A549 (cell line): ENCODE data around the gene TMEM117. TPM values are rescaled to one million over a fixed set of nuclear protein-coding genes. Genes with fewer than 3 reads are reported as not detected.

Source experiments
- ATAC-seq, 2 experiments: fragments of 200-7000 bp in 1 of 2; fragments of >200 bp in 1 of 2; cut with Nextera tagmentation in 1 of 2; cut with Tn5 transposase in 1 of 2; 3 replicates each; pipeline versions ENCODE4 v1.8.0 to v1.9.1; 2018 to 2020; ENCODE audit warnings: mild to moderate bottlenecking in 1 of 2, moderate library complexity in 1 of 2
- CTCF ChIA-PET: fragments of 300-600 bp; sonication (Branson Sonifier 250); formaldehyde crosslinking; extraction: SDS; loops from one replicate; lab custom pipeline; 2021; ENCODE audit warnings: antibody characterized with exemption, inconsistent platforms; lab: Yijun Ruan, JAX
- POLR2A ChIA-PET: fragments of 350-600 bp; formaldehyde crosslinking; extraction: SDS; loops from one replicate; lab custom pipeline; 2021; ENCODE audit warnings: antibody characterized with exemption, inconsistent platforms; lab: Yijun Ruan, JAX
- DNase-seq, 2 experiments: peaks; one replicate each; pipeline versions ENCODE4 v3.0.0 to v3.0.0-alpha.2; 2011 to 2016; ENCODE audit warnings: low read depth in 1 of 2, low spot score in 1 of 2
- FAIRE-seq: peaks from 2 replicates; lab custom pipeline; 2011; peaks lifted over from hg19 to GRCh38; lab: Jason Lieb, UNC
- H3K27ac ChIP-seq, 2 experiments: fragments of >200 bp; sonication (Bioruptor Twin); formaldehyde crosslinking; 3 replicates each; pipeline ENCODE4 v1.5.1; 2016 to 2017
- H3K4me1 ChIP-seq: fragments of >200 bp; sonication (Bioruptor Twin); formaldehyde crosslinking; 3 replicates; pipeline ENCODE4 v1.6.1; 2016
- H3K4me2 ChIP-seq: fragments of >200 bp; sonication (Bioruptor Twin); formaldehyde crosslinking; 3 replicates; pipeline ENCODE4 v1.6.1; 2016
- H3K4me3 ChIP-seq: fragments of >200 bp; sonication (Bioruptor Twin); formaldehyde crosslinking; 3 replicates; pipeline ENCODE4 v1.5.1; 2016
- H3K9me3 ChIP-seq: fragments of >200 bp; sonication (Bioruptor Twin); formaldehyde crosslinking; 3 replicates; pipeline ENCODE4 v1.6.1; 2016
- EHF ChIP-seq: fragments of 250-450 bp; sonication (Bioruptor Pico); IDR thresholded peaks from 2 replicates; pipeline ENCODE4 v1.5.0; 2020; ENCODE audit warnings: mild to moderate bottlenecking
- EHMT2 ChIP-seq: fragments of 200-600 bp; sonication (generic); IDR thresholded peaks from 2 replicates; pipeline ENCODE4 v1.6.1; 2016; ENCODE audit warnings: antibody characterized with exemption, low read depth, mild to moderate bottlenecking, moderate library complexity
- ESRRA ChIP-seq: fragments of 150-350 bp; IDR thresholded peaks from 2 replicates; pipeline ENCODE4 v1.6.1; 2014; ENCODE audit warnings: mild to moderate bottlenecking, low read length, borderline replicate concordance
- FOSL2 ChIP-seq, 2 experiments: fragments of 450-650 bp in 1 of 2; fragments of >200 bp in 1 of 2; sonication (Bioruptor Twin) in 1 of 2; formaldehyde crosslinking; IDR thresholded peaks; 2 replicates each; pipeline versions ENCODE4 v1.5.0 to v1.6.1; 2016 to 2020; ENCODE audit warnings: mild to moderate bottlenecking in 1 of 2, moderate library complexity in 1 of 2
- HDAC2 ChIP-seq: fragments of 200-600 bp; sonication (generic); IDR thresholded peaks from 2 replicates; pipeline ENCODE4 v1.6.1; 2016
- JUNB ChIP-seq: fragments of >200 bp; sonication (Bioruptor Twin); formaldehyde crosslinking; IDR thresholded peaks from 2 replicates; pipeline ENCODE4 v1.6.1; 2016
- MAZ ChIP-seq: fragments of 150-350 bp; IDR thresholded peaks from 2 replicates; pipeline ENCODE4 v1.6.1; 2014; ENCODE audit warnings: antibody characterized with exemption, low read depth, low read length, borderline replicate concordance
- MYC ChIP-seq: IDR thresholded peaks from 2 replicates; pipeline ENCODE4 v1.6.1; 2012; ENCODE audit warnings: mild to moderate bottlenecking, inconsistent platforms, low read length, improper control_type of control experiment, borderline replicate concordance
- NFE2L2 ChIP-seq: fragments of 150-350 bp; conservative IDR thresholded peaks from 2 replicates; pipeline ENCODE4 v1.6.1; 2014; ENCODE audit warnings: low read length
- NPAS2 ChIP-seq: fragments of 250-450 bp; sonication (Bioruptor Pico); IDR thresholded peaks from 2 replicates; pipeline ENCODE4 v1.8.0; 2022; ENCODE audit warnings: mild to moderate bottlenecking, moderate library complexity, borderline replicate concordance
- PHF8 ChIP-seq: fragments of 200-600 bp; sonication (generic); IDR thresholded peaks from 2 replicates; pipeline ENCODE4 v1.6.1; 2016; ENCODE audit warnings: low read depth, mild to moderate bottlenecking, antibody characterized with exemption, moderate library complexity, borderline replicate concordance
- POLR2A ChIP-seq: IDR thresholded peaks from 2 replicates; pipeline ENCODE4 v1.6.1; 2012; ENCODE audit warnings: mild to moderate bottlenecking, low read length
- RAD21 ChIP-seq, 2 experiments: fragments of >200 bp in 1 of 2; sonication (Bioruptor Twin) in 1 of 2; formaldehyde crosslinking in 1 of 2; IDR thresholded peaks in 1 of 2; conservative IDR thresholded peaks in 1 of 2; 2 replicates in 1 of 2; 3 replicates in 1 of 2; pipeline ENCODE4 v1.6.1; 2012 to 2018; ENCODE audit warnings: inconsistent platforms in 1 of 2
- RARB ChIP-seq: fragments of 250-450 bp; sonication (Bioruptor Pico); IDR thresholded peaks from 2 replicates; pipeline ENCODE4 v1.8.0; 2021; ENCODE audit warnings: mild to moderate bottlenecking, moderate library complexity
- RCOR1 ChIP-seq: fragments of 150-350 bp; IDR thresholded peaks from 2 replicates; pipeline ENCODE4 v1.6.1; 2014; ENCODE audit warnings: antibody characterized with exemption, low read length, low read depth
- SREBF2 ChIP-seq: fragments of 450-650 bp; IDR thresholded peaks from 2 replicates; pipeline ENCODE4 v1.6.1; 2014; ENCODE audit warnings: mild to moderate bottlenecking, moderate library complexity
- ZC3H11A ChIP-seq: fragments of 450-650 bp; IDR thresholded peaks from 2 replicates; pipeline ENCODE4 v1.6.1; 2014; ENCODE audit warnings: antibody characterized with exemption, mild to moderate bottlenecking
- ZFP36 ChIP-seq: fragments of 450-650 bp; IDR thresholded peaks from 2 replicates; pipeline ENCODE4 v1.6.1; 2014; ENCODE audit warnings: borderline replicate concordance; ENCODE audit not compliant: partially characterized antibody
- whole genome bisulfite sequencing: methylation state at CpG from one replicate; pipeline ENCODE4 v1.1.6; 2017; ENCODE audit errors: missing lambda C conversion rate; 5-methylcytosine and 5-hydroxymethylcytosine counted together
- polyA plus RNA-seq, 4 experiments: library from polyadenylated mRNA; depleted of rRNA in 3 of 4; stranded (reverse); fragments of >200 nt; fragmentation: RNase III in 1 of 4; extraction: RNeasy Plus Mini Kit Qiagen cat#74134 plus additional on column Dnase treatment in 1 of 4; gene quantifications; 2 replicates in 3 of 4; 3 replicates in 1 of 4; pipeline ENCODE4 v1.2.3, GENCODE V29; 2011 to 2017
- TF ChIP-seq, protein P1 (sequence below): fragments of >200 bp; sonication (Bioruptor Twin); formaldehyde crosslinking; IDR thresholded peaks from 3 replicates; pipeline ENCODE4 v1.6.1; 2016
- TF ChIP-seq, protein P2 (sequence below): fragments of 450-650 bp; IDR thresholded peaks from 2 replicates; pipeline ENCODE4 v1.6.1; 2014; ENCODE audit warnings: antibody characterized with exemption
- TF ChIP-seq, protein P3 (sequence below): fragments of 250-450 bp; sonication (Bioruptor Pico); IDR thresholded peaks from 2 replicates; pipeline ENCODE4 v1.5.0; 2020; ENCODE audit warnings: low read depth, mild to moderate bottlenecking, moderate library complexity
- TF ChIP-seq, protein P4 (sequence below): fragments of 200-600 bp; sonication (generic); IDR thresholded peaks from 2 replicates; pipeline ENCODE4 v1.6.1; 2016; ENCODE audit warnings: antibody characterized with exemption, mild to moderate bottlenecking, moderate library complexity

The TMEM117 gene
- polyA plus RNA-seq, 2 of the 4 experiments (the other 2 are of a cell fraction): 2.1 to 4.6 TPM

DNA sequence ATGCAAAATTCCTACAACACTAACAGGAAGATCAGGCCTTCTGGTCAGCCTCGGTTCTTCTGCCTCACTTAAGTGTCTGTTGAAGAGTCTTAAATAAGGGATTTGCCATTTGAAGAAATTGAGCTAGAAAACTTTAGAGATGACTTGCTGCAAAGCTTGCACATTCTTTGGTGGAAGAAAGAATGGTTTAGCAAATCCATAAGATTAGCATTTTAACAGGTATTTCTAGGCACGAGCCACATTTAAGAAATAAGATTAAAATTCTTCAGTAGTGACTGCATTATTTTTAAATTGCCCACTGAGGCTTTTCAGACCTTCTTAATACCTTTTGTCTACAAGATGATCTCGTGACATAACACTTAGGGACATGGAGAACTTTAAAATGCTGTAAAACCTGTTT is 327.1 kb downstream of the TMEM117 start:
- ChIA-PET POLR2A (no interaction called here), CTCF (no interaction called here)
- no peak overlapping the region for H3K4me3 ChIP-seq
- WGBS: 16% methylated on average over 3 of the region's 3 CpGs
- H3K4me1 ChIP-seq: no peaks in the 10 kb centered on the region
- no peak overlapping the region for H3K4me2 ChIP-seq
- DNase-seq: no peak
- no peak for FAIRE-seq
- no peaks in the 10 kb centered on the region for H3K9me3 ChIP-seq
- ATAC-seq: no peak
- no peak overlapping the region for H3K27ac ChIP-seq
- no peak for TF ChIP-seq NFE2L2

DNA sequence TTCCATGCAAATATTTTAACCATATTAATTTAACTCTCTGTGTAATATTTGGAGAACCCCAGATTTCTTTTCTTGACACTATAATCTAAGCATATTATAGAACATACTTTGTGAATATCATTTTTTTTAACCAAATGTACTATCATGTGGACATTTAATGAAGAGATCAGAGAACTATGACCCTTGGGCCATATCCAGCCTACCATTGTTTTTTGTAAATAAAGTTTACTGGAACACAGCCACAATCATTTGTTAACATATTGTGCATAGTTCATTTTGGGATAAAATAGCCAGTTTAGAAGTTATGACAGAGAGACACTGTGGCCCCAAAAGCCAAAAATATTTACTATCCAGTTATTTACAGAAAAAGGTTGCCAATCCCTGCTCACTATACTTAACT is 338.2 kb downstream of the TMEM117 start:
- ATAC-seq: no peak
- FAIRE-seq: no peak
- no peak for DNase-seq
- H3K9me3 ChIP-seq: no peaks in the 10 kb centered on the region
- no peaks in the 10 kb centered on the region for H3K4me1 ChIP-seq
- H3K27ac ChIP-seq: no peak overlapping the region
- no peak overlapping the region for H3K4me2 ChIP-seq
- ChIA-PET POLR2A (no interaction called here), CTCF (no interaction called here)
- TF ChIP-seq, protein P1, sequence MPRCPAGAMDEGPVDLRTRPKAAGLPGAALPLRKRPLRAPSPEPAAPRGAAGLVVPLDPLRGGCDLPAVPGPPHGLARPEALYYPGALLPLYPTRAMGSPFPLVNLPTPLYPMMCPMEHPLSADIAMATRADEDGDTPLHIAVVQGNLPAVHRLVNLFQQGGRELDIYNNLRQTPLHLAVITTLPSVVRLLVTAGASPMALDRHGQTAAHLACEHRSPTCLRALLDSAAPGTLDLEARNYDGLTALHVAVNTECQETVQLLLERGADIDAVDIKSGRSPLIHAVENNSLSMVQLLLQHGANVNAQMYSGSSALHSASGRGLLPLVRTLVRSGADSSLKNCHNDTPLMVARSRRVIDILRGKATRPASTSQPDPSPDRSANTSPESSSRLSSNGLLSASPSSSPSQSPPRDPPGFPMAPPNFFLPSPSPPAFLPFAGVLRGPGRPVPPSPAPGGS: no peak
- TF ChIP-seq ZFP36: no peak
- no peak for TF ChIP-seq SREBF2
- no peak for TF ChIP-seq EHMT2
- TF ChIP-seq EHF (CRISPR knock-in tag): no peak
- no peak for TF ChIP-seq PHF8
- no peak for TF ChIP-seq ESRRA
- TF ChIP-seq, protein P2, sequence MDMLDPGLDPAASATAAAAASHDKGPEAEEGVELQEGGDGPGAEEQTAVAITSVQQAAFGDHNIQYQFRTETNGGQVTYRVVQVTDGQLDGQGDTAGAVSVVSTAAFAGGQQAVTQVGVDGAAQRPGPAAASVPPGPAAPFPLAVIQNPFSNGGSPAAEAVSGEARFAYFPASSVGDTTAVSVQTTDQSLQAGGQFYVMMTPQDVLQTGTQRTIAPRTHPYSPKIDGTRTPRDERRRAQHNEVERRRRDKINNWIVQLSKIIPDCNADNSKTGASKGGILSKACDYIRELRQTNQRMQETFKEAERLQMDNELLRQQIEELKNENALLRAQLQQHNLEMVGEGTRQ: no peak
- no peak for TF ChIP-seq RCOR1
- TF ChIP-seq RARB (CRISPR knock-in tag): no peak
- no peak for TF ChIP-seq FOSL2 (IDR thresholded peaks at IDR 0.05)
- TF ChIP-seq FOSL2 (CRISPR knock-in tag; IDR thresholded peaks at IDR 0.05): no peak
- H3K4me3 ChIP-seq: no peak overlapping the region

DNA sequence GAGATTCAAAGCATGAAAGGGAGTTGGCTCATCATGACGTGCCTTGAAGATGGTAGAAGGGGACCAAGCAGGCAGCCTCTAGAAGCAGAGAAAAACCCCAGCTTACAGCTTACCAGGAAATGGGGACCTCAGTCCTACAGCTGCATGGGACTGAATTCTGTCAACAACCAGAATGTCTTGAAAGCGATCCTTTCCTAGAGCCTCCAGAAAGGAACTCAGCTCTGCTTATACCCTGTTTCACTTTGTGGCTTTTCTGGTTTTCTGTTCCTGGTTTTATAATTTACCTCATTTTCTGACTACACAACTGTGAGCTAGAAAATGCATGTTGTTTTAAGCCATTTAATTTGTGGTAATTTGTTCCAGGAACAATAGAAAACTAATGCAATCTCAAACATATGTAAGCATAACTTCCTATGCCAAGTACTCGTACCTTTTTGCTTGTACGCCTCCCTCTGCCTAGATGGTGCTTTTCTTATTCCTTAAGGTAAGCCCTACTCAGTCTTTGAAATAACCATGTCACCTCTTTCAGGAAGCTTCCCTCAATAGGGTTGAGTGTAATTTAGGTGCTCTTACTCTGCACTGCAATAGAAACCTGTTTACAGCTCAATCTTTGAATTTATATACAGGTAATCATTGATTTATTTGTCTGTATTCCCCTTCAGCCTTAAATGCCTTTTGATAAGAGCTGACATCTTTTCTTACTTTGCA is 348.8 kb downstream of the TMEM117 start:
- POLR2A ChIA-PET: no interaction called here
- DNase-seq: no peak
- H3K4me3 ChIP-seq: no peak overlapping the region
- 72% methylated on average over 4 of the region's 4 CpGs for WGBS
- H3K27ac ChIP-seq: no peak overlapping the region
- no peak overlapping the region for H3K4me2 ChIP-seq
- CTCF ChIA-PET: no interaction called here
- FAIRE-seq: no peak
- TF ChIP-seq ZFP36 (no peak), JUNB (no peak), MYC (no peak), FOSL2 (IDR thresholded peaks at IDR 0.05) (no peak), FOSL2 (CRISPR knock-in tag; IDR thresholded peaks at IDR 0.05) (no peak), HDAC2 (no peak), MAZ (no peak), ESRRA (no peak), ZC3H11A (no peak), POLR2A (no peak), RAD21 (conservative IDR thresholded peaks at IDR 0.05 in 1 of 2, IDR thresholded peaks at IDR 0.05 in 1 of 2) (no peak), NPAS2 (CRISPR knock-in tag) (no peak)
- TF ChIP-seq, protein P3, sequence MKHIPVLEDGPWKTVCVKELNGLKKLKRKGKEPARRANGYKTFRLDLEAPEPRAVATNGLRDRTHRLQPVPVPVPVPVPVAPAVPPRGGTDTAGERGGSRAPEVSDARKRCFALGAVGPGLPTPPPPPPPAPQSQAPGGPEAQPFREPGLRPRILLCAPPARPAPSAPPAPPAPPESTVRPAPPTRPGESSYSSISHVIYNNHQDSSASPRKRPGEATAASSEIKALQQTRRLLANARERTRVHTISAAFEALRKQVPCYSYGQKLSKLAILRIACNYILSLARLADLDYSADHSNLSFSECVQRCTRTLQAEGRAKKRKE (CRISPR knock-in tag): no peak
- TF ChIP-seq, protein P2: no peak
- TF ChIP-seq, protein P4, sequence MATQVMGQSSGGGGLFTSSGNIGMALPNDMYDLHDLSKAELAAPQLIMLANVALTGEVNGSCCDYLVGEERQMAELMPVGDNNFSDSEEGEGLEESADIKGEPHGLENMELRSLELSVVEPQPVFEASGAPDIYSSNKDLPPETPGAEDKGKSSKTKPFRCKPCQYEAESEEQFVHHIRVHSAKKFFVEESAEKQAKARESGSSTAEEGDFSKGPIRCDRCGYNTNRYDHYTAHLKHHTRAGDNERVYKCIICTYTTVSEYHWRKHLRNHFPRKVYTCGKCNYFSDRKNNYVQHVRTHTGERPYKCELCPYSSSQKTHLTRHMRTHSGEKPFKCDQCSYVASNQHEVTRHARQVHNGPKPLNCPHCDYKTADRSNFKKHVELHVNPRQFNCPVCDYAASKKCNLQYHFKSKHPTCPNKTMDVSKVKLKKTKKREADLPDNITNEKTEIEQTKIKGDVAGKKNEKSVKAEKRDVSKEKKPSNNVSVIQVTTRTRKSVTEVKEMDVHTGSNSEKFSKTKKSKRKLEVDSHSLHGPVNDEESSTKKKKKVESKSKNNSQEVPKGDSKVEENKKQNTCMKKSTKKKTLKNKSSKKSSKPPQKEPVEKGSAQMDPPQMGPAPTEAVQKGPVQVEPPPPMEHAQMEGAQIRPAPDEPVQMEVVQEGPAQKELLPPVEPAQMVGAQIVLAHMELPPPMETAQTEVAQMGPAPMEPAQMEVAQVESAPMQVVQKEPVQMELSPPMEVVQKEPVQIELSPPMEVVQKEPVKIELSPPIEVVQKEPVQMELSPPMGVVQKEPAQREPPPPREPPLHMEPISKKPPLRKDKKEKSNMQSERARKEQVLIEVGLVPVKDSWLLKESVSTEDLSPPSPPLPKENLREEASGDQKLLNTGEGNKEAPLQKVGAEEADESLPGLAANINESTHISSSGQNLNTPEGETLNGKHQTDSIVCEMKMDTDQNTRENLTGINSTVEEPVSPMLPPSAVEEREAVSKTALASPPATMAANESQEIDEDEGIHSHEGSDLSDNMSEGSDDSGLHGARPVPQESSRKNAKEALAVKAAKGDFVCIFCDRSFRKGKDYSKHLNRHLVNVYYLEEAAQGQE: no peak
- no peak for ATAC-seq
- no peaks in the 10 kb centered on the region for H3K4me1 ChIP-seq
- no peaks in the 10 kb centered on the region for H3K9me3 ChIP-seq
